ENCODE data around the gene ZNF780A.
"Not testable (repeated sequence)": the region's sequence is repeated elsewhere in the genome, so short reads cannot be mapped to it uniquely, and the experiment has no call there.

Gene ZNF780A

DNA sequence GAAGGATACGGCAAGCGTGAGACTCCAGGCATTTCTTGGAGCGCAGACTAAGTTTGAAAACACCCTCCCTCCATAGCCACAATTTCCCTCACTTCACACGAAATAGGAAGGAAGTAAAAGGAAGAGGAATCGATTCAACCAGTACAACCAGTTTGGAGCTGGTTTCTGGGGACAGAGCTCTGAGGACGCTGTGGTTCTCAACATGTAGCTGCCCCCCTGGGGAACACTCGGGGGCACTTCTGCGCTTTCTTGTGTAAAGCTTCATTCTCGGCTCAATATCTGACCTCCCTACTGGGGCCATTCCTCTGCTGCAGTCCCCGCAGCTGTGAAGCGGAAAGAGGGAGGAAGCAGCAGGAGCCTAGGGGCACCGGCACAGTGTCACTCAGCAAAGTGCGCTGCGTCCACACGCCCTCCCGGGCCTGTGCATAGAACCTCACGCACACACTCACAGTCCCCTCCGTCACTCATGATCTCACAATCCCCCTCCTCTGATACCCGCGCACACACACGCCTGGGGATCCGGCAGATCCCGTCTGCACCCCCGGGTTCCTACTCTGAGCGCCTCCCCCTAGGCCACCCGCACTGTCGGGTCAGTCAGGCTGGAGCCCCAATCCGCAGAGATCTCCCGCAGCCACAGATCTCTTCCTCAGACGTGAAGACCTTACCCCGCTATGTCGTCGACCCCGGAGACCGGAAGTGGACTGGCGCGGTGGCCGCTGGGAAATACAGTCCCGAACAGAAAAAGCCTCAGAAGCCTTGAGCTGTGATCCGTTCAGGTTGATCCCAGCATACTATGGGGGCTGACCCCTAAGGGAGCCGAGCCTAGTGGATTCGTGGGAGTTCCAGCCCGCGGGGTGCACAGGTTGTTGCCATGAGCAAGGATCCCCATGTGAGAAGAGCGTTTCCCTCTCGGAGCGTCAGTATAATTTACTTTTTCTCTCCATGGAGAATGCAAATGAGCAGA, at the start of gene ZNF780A:
Gene ZNF780A (minus strand): TSS at position 703 of the 964 bp plus-strand sequence. CDS start 6,190 bp downstream, outside the sequence.
- peak; percentile 50 to 81 for DNase-seq

GRCh38 chr19:40139533-40140287, 49.0 kb upstream of the ZNF780A start:
- DNase-seq = peak; percentile 40 to 59

DNA sequence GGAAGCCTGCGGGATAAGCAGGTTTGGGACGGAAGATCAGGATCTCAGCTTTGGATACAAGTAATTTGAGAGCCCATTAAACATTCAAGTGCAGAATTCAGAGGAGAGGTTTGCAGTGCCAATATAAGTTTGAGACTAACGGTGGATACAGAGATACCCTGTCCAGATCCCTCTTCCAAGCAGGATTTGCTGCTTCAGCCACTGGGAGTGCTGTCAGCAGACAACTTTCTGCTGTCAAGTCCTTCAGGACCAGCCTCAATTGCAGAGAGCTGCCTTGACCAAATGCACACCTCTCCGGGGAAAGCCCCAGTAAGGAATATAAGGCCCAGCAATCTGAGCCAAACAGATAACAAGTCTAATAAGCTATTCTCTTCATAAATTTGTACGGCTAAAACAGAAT, 46.1 kb upstream of the ZNF780A start:
- no peak for DNase-seq

- no peak for DNase-seq
Observed at GRCh38 chr19:40134866-40135265, 44.1 kb upstream of the ZNF780A start.

GRCh38 chr19:40133491-40133890, 42.7 kb upstream of the ZNF780A start:
- DNase-seq = no peak

- no peak for DNase-seq
Observed at GRCh38 chr19:40130013-40130412, 39.3 kb upstream of the ZNF780A start.

DNA sequence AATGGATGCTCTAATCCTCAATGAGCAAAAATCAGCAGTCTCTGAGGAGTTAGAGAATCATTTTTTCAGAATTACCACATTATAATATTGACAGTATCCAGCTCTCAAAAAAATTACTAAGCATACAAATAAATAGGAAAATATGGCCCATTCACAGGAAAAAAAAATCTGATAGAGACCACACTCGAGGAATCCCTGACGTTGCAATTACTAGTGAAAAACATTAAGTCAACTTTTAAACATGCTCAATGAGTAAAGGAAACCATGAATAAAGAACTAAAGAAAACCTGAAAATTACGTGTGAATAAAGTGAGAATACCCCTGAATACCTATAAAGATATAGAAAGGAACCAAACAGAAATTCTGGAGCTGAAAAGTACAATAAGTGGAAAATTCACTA, 38.7 kb upstream of the ZNF780A start:
- DNase-seq = no peak

DNA sequence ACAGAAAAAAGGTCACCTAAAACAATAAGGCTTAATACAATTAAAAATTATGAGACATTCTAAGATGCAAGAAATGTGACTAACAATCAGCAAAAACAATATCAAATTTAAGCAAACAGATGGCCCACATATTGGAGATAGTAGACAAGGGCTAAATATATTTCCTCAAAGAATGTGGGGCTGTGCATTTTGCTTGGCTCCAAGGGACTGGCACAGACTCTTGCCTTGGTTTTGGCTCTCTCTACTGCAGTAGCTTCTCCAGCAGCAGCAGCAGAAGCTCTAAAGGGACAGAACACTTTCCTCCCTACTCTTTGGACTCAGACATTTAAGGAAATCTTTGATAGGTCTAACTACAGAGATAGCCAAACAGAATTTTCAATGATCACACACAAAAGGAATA, 38.2 kb upstream of the ZNF780A start:
- no peak for DNase-seq

DNA sequence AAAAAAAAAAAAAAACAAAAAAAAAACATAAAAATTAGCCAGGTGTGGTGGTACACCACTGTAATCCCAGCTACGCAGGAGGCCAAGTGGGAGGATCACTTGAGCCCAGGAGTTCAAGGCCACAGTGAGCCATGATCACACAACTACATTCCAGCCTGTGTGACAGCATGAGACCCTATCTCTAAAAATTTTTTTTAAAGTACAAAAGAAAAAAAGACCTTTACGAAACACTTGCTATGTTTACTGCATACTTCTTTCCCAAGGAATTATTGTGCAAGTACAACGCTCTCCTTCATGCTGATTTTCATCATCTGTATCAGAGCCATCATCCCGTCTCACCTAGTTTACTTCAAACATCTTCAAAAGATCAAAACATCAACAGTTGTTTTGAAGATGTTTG, 28.6 kb upstream of the ZNF780A start:
- no peak for DNase-seq

DNA sequence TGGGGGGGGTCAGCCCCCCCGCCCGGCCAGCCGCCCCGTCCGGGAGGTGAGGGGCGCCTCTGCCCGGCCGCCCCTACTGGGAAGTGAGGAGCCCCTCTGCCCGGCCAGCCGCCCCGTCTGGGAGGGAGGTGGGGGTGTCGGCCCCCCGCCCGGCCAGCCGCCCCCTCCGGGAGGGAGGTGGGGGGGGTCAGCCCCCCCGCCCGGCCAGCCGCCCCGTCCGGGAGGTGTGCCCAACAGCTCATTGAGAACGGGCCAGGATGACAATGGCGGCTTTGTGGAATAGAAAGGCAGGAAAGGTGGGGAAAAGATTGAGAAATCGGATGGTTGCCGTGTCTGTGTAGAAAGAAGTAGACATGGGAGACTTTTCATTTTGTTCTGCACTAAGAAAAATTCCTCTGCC, 27.9 kb upstream of the ZNF780A start:
- DNase-seq = not testable (repeated sequence)

DNA sequence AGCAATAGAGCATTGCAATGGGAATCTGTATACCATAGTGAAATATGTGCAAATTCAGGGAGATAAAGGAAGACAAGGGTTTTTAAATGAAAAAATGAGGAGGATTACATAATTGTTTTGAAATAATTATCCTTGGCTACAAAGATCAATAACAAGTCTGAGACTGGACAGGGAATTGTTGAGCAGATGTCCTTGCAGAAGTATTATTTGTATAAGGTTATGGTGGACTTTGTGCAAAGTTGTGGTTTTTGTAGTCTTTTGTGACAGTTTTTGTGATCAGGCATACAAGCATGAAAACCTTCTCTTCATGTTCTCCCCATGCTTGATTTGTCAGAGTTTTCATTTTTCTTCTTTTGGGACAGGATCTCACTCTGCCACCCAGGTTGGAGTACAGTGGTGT, 25.3 kb upstream of the ZNF780A start:
- DNase-seq = no peak

GRCh38 chr19:40114119-40114518, 23.4 kb upstream of the ZNF780A start:
- DNase-seq = not testable (repeated sequence)

GRCh38 chr19:40112271-40112670, 21.5 kb upstream of the ZNF780A start:
- DNase-seq = not testable (repeated sequence)

DNA sequence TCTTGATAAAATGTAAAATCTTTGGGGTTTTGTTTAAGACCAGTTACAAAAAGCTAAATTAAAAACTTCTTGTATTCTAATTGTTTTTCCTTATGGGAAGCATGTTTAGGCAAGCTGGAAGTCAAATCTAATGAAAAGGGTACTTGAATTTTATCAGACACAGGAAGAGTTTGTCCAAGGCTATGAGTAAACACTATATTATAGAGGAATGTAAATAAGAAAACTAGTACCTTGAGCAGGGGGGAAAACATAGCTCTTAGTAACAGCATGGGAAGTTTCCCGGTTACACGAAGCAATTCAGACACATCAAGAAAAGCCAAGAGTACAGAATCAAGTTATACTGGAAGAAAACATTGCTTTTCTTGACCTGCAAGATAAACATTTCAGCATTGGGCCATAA, 19.8 kb upstream of the ZNF780A start:
- no peak for DNase-seq

DNA sequence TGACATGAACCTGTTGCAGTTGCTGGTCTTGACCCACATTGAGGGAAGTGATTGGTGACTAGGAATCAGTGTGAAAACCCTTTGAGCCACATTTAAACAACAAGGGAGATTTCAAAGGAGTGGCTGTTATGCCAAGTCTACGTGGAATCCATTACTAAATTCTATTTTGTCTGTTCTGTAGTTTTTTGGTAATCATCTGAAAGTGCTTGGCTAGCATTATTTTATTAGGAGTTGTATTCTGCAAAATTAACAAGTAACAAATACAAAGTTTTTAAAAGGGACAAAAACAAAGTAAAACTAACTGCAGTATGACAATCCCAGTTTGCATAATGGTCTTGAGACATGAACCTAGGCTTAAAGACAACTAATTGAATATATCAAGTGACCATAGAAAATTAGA, 14.0 kb upstream of the ZNF780A start:
- no peak for DNase-seq

GRCh38 chr19:40103600-40103999, 12.9 kb upstream of the ZNF780A start:
- no peak for DNase-seq

- no peak for DNase-seq
Observed at GRCh38 chr19:40101813-40102212, 11.1 kb upstream of the ZNF780A start.

- DNase-seq = no peak
Observed at GRCh38 chr19:40093416-40093815, 2.7 kb upstream of the ZNF780A start.

GRCh38 chr19:40091205-40092129, 724 bp upstream of the ZNF780A start:
- no peak for DNase-seq

DNA sequence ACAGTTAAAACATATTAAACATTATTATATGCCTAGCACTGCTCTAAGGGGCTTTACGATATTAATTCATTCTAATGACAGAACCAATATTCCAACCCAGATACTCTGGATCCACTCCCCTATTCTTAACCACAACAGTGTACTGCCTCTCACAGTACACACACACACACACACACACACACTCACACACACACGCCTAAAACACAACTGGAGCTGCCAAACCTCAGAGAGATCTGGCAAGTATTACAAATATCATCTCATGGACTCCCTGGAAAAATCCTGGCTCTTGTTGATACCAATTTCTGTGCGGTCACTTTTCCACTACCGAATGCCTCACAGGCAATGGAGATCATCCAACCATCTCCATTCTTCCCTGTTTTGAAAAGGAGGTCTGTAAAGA, 1.3 kb downstream of the ZNF780A start:
- no peak for DNase-seq

- DNase-seq = no peak
Observed at GRCh38 chr19:40088299-40089047, 2.3 kb downstream of the ZNF780A start.

DNA sequence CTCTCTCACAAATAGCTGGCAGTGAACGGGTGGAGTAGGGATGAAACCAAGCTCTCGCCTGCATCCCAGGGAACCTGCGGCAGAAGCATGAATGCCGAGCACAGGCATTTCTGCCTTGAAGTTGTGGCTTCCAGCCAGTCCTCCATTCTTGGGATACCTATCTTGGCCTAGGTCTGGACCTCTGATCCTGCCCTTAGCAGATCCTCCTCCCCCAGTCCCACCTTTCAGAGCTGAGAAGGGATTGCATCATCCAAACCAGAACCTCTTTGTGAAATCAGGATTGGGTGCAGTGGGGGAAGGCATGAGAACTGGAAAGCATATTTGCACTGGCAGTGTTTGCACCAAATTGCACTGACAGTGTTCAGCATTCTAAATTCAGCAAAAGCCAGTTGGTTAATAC, 5.8 kb downstream of the ZNF780A start:
- DNase-seq = no peak

Measured in NCI-H2081 (cell line).